Karpas-422 (cell line): ENCODE measurements around the gene HDAC10. TPM values are rescaled to one million over a fixed set of nuclear protein-coding genes. Genes with fewer than 3 reads are reported as not detected.

Experiments
- DNase-seq: peaks from one replicate; pipeline ENCODE4 v3.0.0-alpha.2; 2015
- H2AFZ ChIP-seq: fragments of 200-600 bp; sonication (generic); 2 replicates; pipeline ENCODE4 v1.6.1; 2014; ENCODE audit warnings: antibody characterized with exemption, low read length, mixed read lengths
- H3K27ac ChIP-seq: fragments of 200-600 bp; sonication (generic); 2 replicates; pipeline ENCODE4 v1.5.1; 2014; ENCODE audit warnings: mild to moderate bottlenecking, low read length, moderate library complexity
- H3K27me3 ChIP-seq: fragments of 200-600 bp; sonication (generic); 2 replicates; pipeline ENCODE4 v1.6.1; 2014; ENCODE audit warnings: low read length, mixed read lengths
- H3K36me3 ChIP-seq: fragments of 200-600 bp; sonication (generic); 2 replicates; pipeline ENCODE4 v1.6.1; 2014; ENCODE audit warnings: low read length, mixed read lengths; ENCODE audit not compliant: insufficient read depth
- H3K4me1 ChIP-seq: fragments of 200-600 bp; sonication (generic); 2 replicates; pipeline ENCODE4 v1.6.1; 2014; ENCODE audit warnings: mild to moderate bottlenecking, low read length, mixed read lengths
- H3K4me2 ChIP-seq: fragments of 200-600 bp; sonication (generic); 2 replicates; pipeline ENCODE4 v1.6.1; 2014; ENCODE audit warnings: low read length, low read depth, mild to moderate bottlenecking; ENCODE audit not compliant: poor library complexity, severe bottlenecking
- H3K4me3 ChIP-seq: fragments of 200-600 bp; sonication (generic); 2 replicates; pipeline ENCODE4 v1.5.1; 2014; ENCODE audit warnings: mild to moderate bottlenecking, antibody characterized with exemption, low read length, mixed read lengths
- H3K79me2 ChIP-seq: fragments of 200-600 bp; sonication (generic); 2 replicates; pipeline ENCODE4 v1.6.1; 2014; ENCODE audit warnings: mild to moderate bottlenecking, low read length, mixed read lengths
- H3K9ac ChIP-seq: fragments of 200-600 bp; sonication (generic); 2 replicates; pipeline ENCODE4 v1.6.0; 2014; ENCODE audit warnings: low read length
- H3K9me2 ChIP-seq: fragments of 200-600 bp; sonication (generic), shearing (Covaris generic); replicated peaks from 2 replicates; pipeline ENCODE4 v1.6.0; 2014; ENCODE audit warnings: mild to moderate bottlenecking, low read length, moderate library complexity; ENCODE audit not compliant: insufficient read depth
- H3K9me3 ChIP-seq: fragments of 300-700, 200-600 bp; sonication (generic); 2 replicates; pipeline ENCODE4 v1.6.1; 2014; ENCODE audit warnings: low read length, mixed read lengths
- H4K20me1 ChIP-seq: fragments of 200-600 bp; sonication (generic); 2 replicates; pipeline ENCODE4 v1.6.1; 2014; ENCODE audit warnings: mild to moderate bottlenecking, antibody characterized with exemption, low read length, low read depth; ENCODE audit not compliant: insufficient read depth
- total RNA-seq: library from RNA; depleted of rRNA; stranded (reverse); fragments of >200 nt; shearing (Covaris generic); gene quantifications from 2 replicates; pipeline ENCODE4 v1.2.3, GENCODE V29; 2014; ENCODE audit warnings: low replicate concordance

Gene HDAC10
- total RNA-seq, 1 experiment from 2014 or later, result 42.3 TPM

DNA sequence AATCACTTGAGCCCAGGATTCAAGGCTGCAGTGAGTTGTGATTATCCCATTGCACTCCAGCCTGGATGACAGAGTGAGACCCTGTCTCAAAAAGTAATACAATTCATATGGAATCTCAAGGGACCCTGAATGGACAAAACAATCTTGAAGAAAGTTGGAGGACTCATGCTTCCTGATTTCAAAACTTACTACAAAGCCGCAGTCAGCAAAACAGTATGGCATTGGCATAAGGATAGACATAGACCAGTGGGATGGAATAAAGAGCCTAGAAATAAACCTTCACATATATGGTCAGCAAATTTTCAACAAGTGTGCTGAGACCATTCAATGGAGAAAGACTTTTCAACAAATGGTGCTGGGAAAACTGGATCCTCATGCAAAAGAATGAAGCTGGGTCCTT is 47.8 kb downstream of the HDAC10 start:
- H3K79me2 ChIP-seq, result peaks cover 28% of the 10 kb centered on the region
- no peaks in the 10 kb centered on the region for H3K27me3 ChIP-seq
- H3K9ac ChIP-seq, result no peak overlapping the region
- H3K27ac ChIP-seq, result peak overlapping the region; percentile 81
- no peaks in the 10 kb centered on the region for H3K9me2 ChIP-seq
- no peak overlapping the region for H3K4me3 ChIP-seq
- peaks cover 6% of the 10 kb centered on the region; the same call in 1 of the 2 replicates for H3K36me3 ChIP-seq
- H3K4me2 ChIP-seq, result peak overlapping the region; percentile 92
- DNase-seq, result no peak
- H3K9me3 ChIP-seq, result no peaks in the 10 kb centered on the region
- H3K4me1 ChIP-seq, result peaks cover 72% of the 10 kb centered on the region
- no peak overlapping the region for H2AFZ ChIP-seq
- peaks cover 3% of the 10 kb centered on the region; the same call in 1 of the 2 replicates for H4K20me1 ChIP-seq

DNA sequence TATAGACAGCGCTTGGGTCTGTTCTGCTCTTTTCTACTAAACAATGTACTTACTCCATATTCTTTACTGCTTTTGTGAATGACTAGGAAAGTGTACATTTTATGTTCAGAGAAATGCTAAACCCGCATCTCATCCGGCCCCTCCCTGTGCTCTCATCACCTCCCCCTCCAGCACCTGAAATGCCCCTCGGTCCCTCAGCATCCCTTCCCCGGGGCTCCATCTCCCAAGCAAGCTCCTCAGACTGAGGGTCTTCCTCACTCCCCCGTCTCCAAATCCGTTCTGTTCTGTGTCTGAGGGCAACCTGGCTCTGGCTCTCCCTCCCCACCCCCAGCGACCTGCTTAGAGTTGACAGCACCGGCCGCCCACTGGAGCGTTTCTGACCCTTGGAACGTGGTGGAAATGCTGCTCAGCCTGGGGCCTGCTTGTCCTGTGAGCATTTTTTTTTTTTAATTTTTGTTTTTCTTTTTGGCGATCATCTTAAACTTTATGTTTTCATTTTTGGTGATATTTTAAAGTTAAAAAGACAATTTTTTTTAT is 48.9 kb downstream of the HDAC10 start:
- H3K4me2 ChIP-seq, result peak overlapping the region; percentile 92
- peak overlapping the region; percentile 87 for H3K9ac ChIP-seq
- peaks cover 62% of the 10 kb centered on the region for H3K4me1 ChIP-seq
- H3K27ac ChIP-seq, result peak overlapping the region; percentile 81
- H3K4me3 ChIP-seq, result peak overlapping the region; percentile 92
- peaks cover 6% of the 10 kb centered on the region; the same call in 1 of the 2 replicates for H3K36me3 ChIP-seq
- peaks cover 3% of the 10 kb centered on the region; the same call in 1 of the 2 replicates for H4K20me1 ChIP-seq
- H3K27me3 ChIP-seq, result no peaks in the 10 kb centered on the region
- peak; percentile 63 for DNase-seq
- H2AFZ ChIP-seq, result no peak overlapping the region
- H3K9me3 ChIP-seq, result no peaks in the 10 kb centered on the region
- H3K79me2 ChIP-seq, result peaks cover 28% of the 10 kb centered on the region
- no peaks in the 10 kb centered on the region for H3K9me2 ChIP-seq

GRCh38 chr22:50201191-50202129 is 49.6 kb downstream of the HDAC10 start:
- peak; percentile 61 for DNase-seq
- H3K36me3 ChIP-seq, result peaks cover 6% of the 10 kb centered on the region; the same call in 1 of the 2 replicates
- no peak overlapping the region for H2AFZ ChIP-seq
- peak overlapping the region; percentile 92 for H3K4me3 ChIP-seq
- H3K4me1 ChIP-seq, result peaks cover 61% of the 10 kb centered on the region
- H3K4me2 ChIP-seq, result peak overlapping the region; percentile 92
- H4K20me1 ChIP-seq, result peaks cover 3% of the 10 kb centered on the region; the same call in 1 of the 2 replicates
- H3K9me2 ChIP-seq, result no peaks in the 10 kb centered on the region
- no peaks in the 10 kb centered on the region for H3K27me3 ChIP-seq
- peak overlapping the region; percentile 87 for H3K9ac ChIP-seq
- H3K79me2 ChIP-seq, result peaks cover 28% of the 10 kb centered on the region
- peak overlapping the region; percentile 81 for H3K27ac ChIP-seq
- H3K9me3 ChIP-seq, result no peaks in the 10 kb centered on the region

- peak within 1 kb of the TSS; percentile 87 for H3K9ac ChIP-seq
- H3K36me3 ChIP-seq, result no peaks in the 10 kb centered on the region; the same call in 1 of the 2 replicates
- H3K9me2 ChIP-seq, result no peaks in the 10 kb centered on the region
- H2AFZ ChIP-seq, result no peak within 1 kb of the TSS
- H4K20me1 ChIP-seq, result peaks cover 3% of the 10 kb centered on the region; the same call in 1 of the 2 replicates
- peak; percentile 98 for DNase-seq
- peaks cover 60% of the 10 kb centered on the region for H3K4me1 ChIP-seq
- H3K27ac ChIP-seq, result peak within 1 kb of the TSS; percentile 81
- H3K27me3 ChIP-seq, result no peaks in the 10 kb centered on the region
- peaks cover 28% of the 10 kb centered on the region for H3K79me2 ChIP-seq
- H3K4me2 ChIP-seq, result peak within 1 kb of the TSS; percentile 92
- H3K4me3 ChIP-seq, result peak within 1 kb of the TSS; percentile 92
- no peaks in the 10 kb centered on the region for H3K9me3 ChIP-seq
These were observed 50.4 kb downstream of the HDAC10 start, which contains the start of gene SELENOO for GRCh38 chr22:50200461-50201190. TSS of gene SELENOO (plus strand) at chr22:50201011. CDS start at chr22:50201037, 26 bp downstream.

DNA sequence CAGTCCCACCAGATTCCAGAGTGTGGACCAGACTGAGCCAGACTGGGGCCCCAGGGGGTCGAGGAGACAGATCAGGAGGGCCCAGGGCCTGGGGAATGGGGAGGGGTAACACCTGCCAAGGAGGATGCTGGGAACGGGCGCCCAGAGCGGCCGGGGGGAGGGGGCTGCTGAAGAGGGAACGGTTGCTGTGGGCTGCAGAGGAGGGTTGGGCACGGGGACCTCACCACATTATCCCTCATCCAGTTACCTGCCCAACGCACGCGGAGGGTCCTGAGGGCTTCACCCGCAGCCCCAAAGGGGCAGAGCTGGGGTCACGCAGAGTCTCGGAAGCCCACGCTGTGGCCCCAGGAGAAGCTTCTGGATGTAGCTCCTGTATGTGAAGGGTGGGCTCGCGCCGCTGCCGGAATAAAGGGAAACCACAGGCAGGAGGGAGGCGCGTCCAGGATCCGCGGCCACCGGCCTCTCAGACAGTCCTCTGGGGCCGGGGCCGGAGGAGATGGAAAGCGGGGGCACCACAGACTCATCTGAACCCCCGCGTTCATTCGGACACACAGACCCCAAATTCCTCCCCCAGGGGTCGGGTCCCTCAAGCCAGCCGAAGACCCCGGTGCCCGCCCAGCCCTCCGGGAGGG is 51.1 kb downstream of the HDAC10 start:
- H2AFZ ChIP-seq, result no peak overlapping the region
- H3K27me3 ChIP-seq, result no peaks in the 10 kb centered on the region
- H3K27ac ChIP-seq, result peak overlapping the region; percentile 61
- peak; percentile 62 for DNase-seq
- H3K36me3 ChIP-seq, result no peaks in the 10 kb centered on the region; the same call in 1 of the 2 replicates
- H3K9me2 ChIP-seq, result no peaks in the 10 kb centered on the region
- peaks cover 3% of the 10 kb centered on the region; the same call in 1 of the 2 replicates for H4K20me1 ChIP-seq
- peak overlapping the region; percentile 78 for H3K4me2 ChIP-seq
- H3K4me3 ChIP-seq, result peak overlapping the region; percentile 68
- no peaks in the 10 kb centered on the region for H3K9me3 ChIP-seq
- peaks cover 28% of the 10 kb centered on the region for H3K79me2 ChIP-seq
- H3K9ac ChIP-seq, result peak overlapping the region; percentile 74
- peaks cover 57% of the 10 kb centered on the region for H3K4me1 ChIP-seq

DNA sequence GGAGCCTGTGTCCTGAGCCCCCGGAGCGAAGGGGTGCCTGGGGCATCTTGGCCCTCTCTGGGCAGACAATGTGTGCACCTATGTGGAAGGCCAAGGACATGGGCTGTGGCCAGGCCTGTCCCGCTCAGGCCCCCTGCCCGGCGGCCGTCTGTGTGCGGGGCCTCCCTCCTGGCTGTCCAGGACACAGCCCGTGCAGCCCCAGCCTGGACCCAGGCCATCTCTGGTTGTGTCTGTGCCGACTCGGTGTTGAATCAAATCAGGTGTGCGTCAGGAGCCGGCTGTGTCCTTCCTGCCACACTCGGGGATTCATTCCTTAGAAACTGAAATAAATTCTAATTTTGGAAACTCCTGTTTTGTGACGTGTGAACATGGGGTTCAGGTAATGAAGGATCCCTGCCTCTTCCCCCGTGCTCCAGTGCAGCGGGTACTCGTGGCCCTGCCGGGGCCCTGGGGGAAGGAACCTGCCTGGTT is 51.8 kb downstream of the HDAC10 start:
- no peak overlapping the region for H2AFZ ChIP-seq
- H3K9ac ChIP-seq, result peak overlapping the region; percentile 74
- peaks cover 3% of the 10 kb centered on the region; the same call in 1 of the 2 replicates for H4K20me1 ChIP-seq
- no peaks in the 10 kb centered on the region for H3K9me2 ChIP-seq
- peak overlapping the region; percentile 61 for H3K27ac ChIP-seq
- no peak for DNase-seq
- peak overlapping the region; percentile 68; the same call in 1 of the 2 replicates for H3K4me3 ChIP-seq
- no peaks in the 10 kb centered on the region for H3K27me3 ChIP-seq
- peaks cover 5% of the 10 kb centered on the region; the same call in 1 of the 2 replicates for H3K36me3 ChIP-seq
- H3K4me1 ChIP-seq, result peaks cover 59% of the 10 kb centered on the region
- H3K4me2 ChIP-seq, result peak overlapping the region; percentile 78
- H3K9me3 ChIP-seq, result no peaks in the 10 kb centered on the region
- H3K79me2 ChIP-seq, result peaks cover 32% of the 10 kb centered on the region

DNA sequence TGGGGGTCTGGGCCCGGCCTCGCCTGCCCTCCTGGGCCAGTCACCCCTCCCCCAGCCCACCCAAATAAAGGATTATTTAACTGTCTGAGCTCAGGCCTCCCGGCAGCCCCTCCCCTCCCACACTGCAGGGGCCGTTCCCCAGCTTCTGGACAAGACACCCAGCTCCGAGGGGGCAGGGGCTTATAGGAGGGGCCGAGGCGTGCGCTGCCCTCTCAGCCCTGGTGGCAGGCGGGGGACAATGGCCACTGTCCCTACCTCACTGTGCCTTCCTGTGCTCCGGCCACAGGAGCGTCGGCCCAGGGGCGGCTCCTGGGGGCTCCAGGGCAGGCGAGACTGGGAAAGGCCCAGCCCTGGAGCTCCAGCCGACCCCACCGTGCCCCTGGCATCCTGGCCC is 52.4 kb downstream of the HDAC10 start:
- Histone ChIP-seq H3K9ac (no peak overlapping the region), H4K20me1 (peaks cover 3% of the 10 kb centered on the region; the same call in 1 of the 2 replicates), H3K79me2 (peaks cover 28% of the 10 kb centered on the region), H3K27ac (no peak overlapping the region), H2AFZ (no peak overlapping the region), H3K4me1 (peaks cover 61% of the 10 kb centered on the region), H3K4me3 (no peak overlapping the region), H3K9me3 (no peaks in the 10 kb centered on the region), H3K4me2 (no peak overlapping the region), H3K9me2 (no peaks in the 10 kb centered on the region), H3K36me3 (peaks cover 5% of the 10 kb centered on the region; the same call in 1 of the 2 replicates), H3K27me3 (no peaks in the 10 kb centered on the region)
- no peak for DNase-seq
